GM20431 (cell line): ENCODE data around the gene UGGT2.
"Not testable (repeated sequence)": the region's sequence is repeated elsewhere in the genome, so short reads cannot be mapped to it uniquely, and the experiment has no call there.

ENCODE experiments used
- in situ Hi-C: fragments of 300-500 bp; cut with MseI, MboI; formaldehyde crosslinking; loops from one replicate; pipeline ENCODE4 v1.15.0; 2020; ENCODE audit warnings: low sequenced_read_pairs; ENCODE audit not compliant: unreplicated experiment

The UGGT2 gene

GRCh38 chr13:95762626-95763025, 290.6 kb downstream of the UGGT2 start:
- in situ Hi-C loops, result not testable (repeated sequence)

- in situ Hi-C loops, result no loop called here
Measured at GRCh38 chr13:95756072-95756471, 297.1 kb downstream of the UGGT2 start.

- in situ Hi-C loops, result no loop called here
Measured at GRCh38 chr13:95754069-95754468, 299.1 kb downstream of the UGGT2 start.

- in situ Hi-C loops, result no loop called here
Measured at GRCh38 chr13:95752677-95753076, 300.5 kb downstream of the UGGT2 start.
